IMR-90 (cell line): ENCODE measurements around the gene ATG5.

Source experiments
- CEBPB ChIP-seq: IDR thresholded peaks from 2 replicates; pipeline ENCODE4 v1.6.1; 2012; ENCODE audit warnings: low read depth, low read length, improper control_type of control experiment
- CTCF ChIP-seq: conservative IDR thresholded peaks from 2 replicates; pipeline ENCODE4 v1.5.1; 2012; ENCODE audit warnings: mild to moderate bottlenecking, low read depth, low read length, improper control_type of control experiment
- MAFK ChIP-seq: IDR thresholded peaks from 2 replicates; pipeline ENCODE4 v1.6.1; 2012; ENCODE audit warnings: low read depth, low read length, improper control_type of control experiment
- MAZ ChIP-seq: IDR thresholded peaks from 2 replicates; pipeline ENCODE4 v1.6.1; 2012; ENCODE audit warnings: low read depth, mild to moderate bottlenecking, low read length, improper control_type of control experiment, moderate library complexity, borderline replicate concordance
- MXI1 ChIP-seq: IDR thresholded peaks from 2 replicates; pipeline ENCODE4 v1.6.1; 2012; ENCODE audit warnings: low read depth, mild to moderate bottlenecking, low read length, moderate library complexity, borderline replicate concordance
- POLR2A ChIP-seq: IDR thresholded peaks from 2 replicates; pipeline ENCODE4 v1.6.1; 2012; ENCODE audit warnings: mild to moderate bottlenecking, low read depth, low read length

- TF ChIP-seq POLR2A = no peak
- no peak for TF ChIP-seq MAZ
- no peak for TF ChIP-seq MAFK
- TF ChIP-seq CTCF = no peak
- no peak for TF ChIP-seq MXI1
- no peak for TF ChIP-seq CEBPB
These were observed 176.0 kb downstream of the ATG5 start for GRCh38 chr6:106149472-106150069.
